Kidney epithelial cell (primary cell): Measurements from ENCODE around the gene ZC3H12A. TPM values are rescaled to one million over a fixed set of nuclear protein-coding genes. Genes with fewer than 3 reads are reported as not detected.

Experiments used
- DNase-seq: peaks from one replicate; pipeline ENCODE4 v3.0.0-alpha.2; 2010; ENCODE audit warnings: low read depth
- H3K27me3 ChIP-seq: 2 replicates; pipeline ENCODE4 v1.6.0; 2011; ENCODE audit warnings: low read length; ENCODE audit not compliant: control insufficient read depth, insufficient read depth
- H3K36me3 ChIP-seq: 2 replicates; pipeline ENCODE4 v1.5.1; 2011; ENCODE audit warnings: low read length; ENCODE audit not compliant: control insufficient read depth, insufficient read depth
- H3K4me3 ChIP-seq: 2 replicates; pipeline ENCODE4 v1.5.1; 2011; ENCODE audit warnings: low read depth, mild to moderate bottlenecking, control low read depth, low read length
- CTCF ChIP-seq: IDR thresholded peaks from 2 replicates; pipeline ENCODE4 v1.5.1; 2011; ENCODE audit warnings: mild to moderate bottlenecking, moderate library complexity, low read length, control low read depth, inconsistent platforms; ENCODE audit not compliant: insufficient read depth, poor library complexity, severe bottlenecking
- total RNA-seq: library from RNA; depleted of rRNA; stranded (reverse); fragments of >200 nt; gene quantifications from 2 replicates; pipeline ENCODE4 v1.2.3, GENCODE V29; 2015

The ZC3H12A gene
- total RNA-seq, 1 donor from 2014 or later: 34.2 TPM

GRCh38 chr1:37433171-37433570, 41.2 kb upstream of the ZC3H12A start:
- no peak overlapping the region for H3K4me3 ChIP-seq
- no peaks in the 10 kb centered on the region for H3K36me3 ChIP-seq
- DNase-seq: no peak
- peaks cover 24% of the 10 kb centered on the region for H3K27me3 ChIP-seq
- no peak for TF ChIP-seq CTCF

- peaks cover 28% of the 10 kb centered on the region for H3K27me3 ChIP-seq
- no peaks in the 10 kb centered on the region for H3K36me3 ChIP-seq
- no peak overlapping the region for H3K4me3 ChIP-seq
- peak; percentile 98 for TF ChIP-seq CTCF
- no peak for DNase-seq
Observed at GRCh38 chr1:37434292-37435225, 39.8 kb upstream of the ZC3H12A start.

GRCh38 chr1:37437087-37437486, 37.3 kb upstream of the ZC3H12A start:
- H3K4me3 ChIP-seq: no peak overlapping the region
- TF ChIP-seq CTCF: no peak
- H3K27me3 ChIP-seq: peaks cover 21% of the 10 kb centered on the region
- no peak for DNase-seq
- H3K36me3 ChIP-seq: no peaks in the 10 kb centered on the region

- no peak for TF ChIP-seq CTCF
- no peaks in the 10 kb centered on the region for H3K36me3 ChIP-seq
- H3K27me3 ChIP-seq: peaks cover 21% of the 10 kb centered on the region
- no peak for DNase-seq
- no peak overlapping the region for H3K4me3 ChIP-seq
Observed at GRCh38 chr1:37438037-37438868, 36.1 kb upstream of the ZC3H12A start.

- no peak for DNase-seq
- no peaks in the 10 kb centered on the region for H3K36me3 ChIP-seq
- no peak overlapping the region for H3K4me3 ChIP-seq
- H3K27me3 ChIP-seq: peaks cover 20% of the 10 kb centered on the region
- TF ChIP-seq CTCF: no peak
Observed at GRCh38 chr1:37438869-37439343, 35.5 kb upstream of the ZC3H12A start.
